22Rv1 (cell line): ENCODE results near the gene ANKRD23.

Experiments used
- H3K27ac ChIP-seq: fragments of 450-650 bp; 2 replicates; pipeline ENCODE4 v1.5.1; 2017
- ZFX ChIP-seq: fragments of 450-650 bp; IDR thresholded peaks from 2 replicates; pipeline ENCODE4 v1.6.1; 2017; ENCODE audit warnings: antibody characterized with exemption, borderline replicate concordance
- TF ChIP-seq, protein P1 (sequence below): fragments of 450-650 bp; IDR thresholded peaks from 2 replicates; pipeline ENCODE4 v1.5.1; 2017; ENCODE audit warnings: mild to moderate bottlenecking

Gene ANKRD23

DNA sequence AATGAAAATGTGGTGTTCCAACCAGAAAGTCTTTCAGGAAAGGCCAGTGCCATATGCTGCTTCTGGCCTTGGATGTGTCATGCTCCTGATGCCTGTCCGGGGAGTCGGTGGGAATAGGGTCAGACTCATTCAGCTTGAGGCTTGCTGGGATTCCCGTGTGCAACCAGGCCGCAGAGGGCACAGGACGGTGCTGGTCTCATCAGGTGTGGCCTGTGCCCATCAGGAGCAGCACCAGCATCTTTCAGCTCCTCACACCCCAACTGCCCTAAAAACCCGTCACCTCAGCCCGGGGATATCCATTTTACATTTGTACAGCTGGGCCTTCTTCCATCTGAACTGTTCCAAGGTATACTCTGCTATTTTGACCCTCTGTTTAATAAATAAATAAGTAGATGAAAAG lies 41.1 kb downstream of the ANKRD23 start:
- 0 out of 2 replicates have a peak overlapping the region, but pooled peaks have one; percentile 20 for H3K27ac ChIP-seq
- TF ChIP-seq ZFX, result no peak
- TF ChIP-seq, protein P1, sequence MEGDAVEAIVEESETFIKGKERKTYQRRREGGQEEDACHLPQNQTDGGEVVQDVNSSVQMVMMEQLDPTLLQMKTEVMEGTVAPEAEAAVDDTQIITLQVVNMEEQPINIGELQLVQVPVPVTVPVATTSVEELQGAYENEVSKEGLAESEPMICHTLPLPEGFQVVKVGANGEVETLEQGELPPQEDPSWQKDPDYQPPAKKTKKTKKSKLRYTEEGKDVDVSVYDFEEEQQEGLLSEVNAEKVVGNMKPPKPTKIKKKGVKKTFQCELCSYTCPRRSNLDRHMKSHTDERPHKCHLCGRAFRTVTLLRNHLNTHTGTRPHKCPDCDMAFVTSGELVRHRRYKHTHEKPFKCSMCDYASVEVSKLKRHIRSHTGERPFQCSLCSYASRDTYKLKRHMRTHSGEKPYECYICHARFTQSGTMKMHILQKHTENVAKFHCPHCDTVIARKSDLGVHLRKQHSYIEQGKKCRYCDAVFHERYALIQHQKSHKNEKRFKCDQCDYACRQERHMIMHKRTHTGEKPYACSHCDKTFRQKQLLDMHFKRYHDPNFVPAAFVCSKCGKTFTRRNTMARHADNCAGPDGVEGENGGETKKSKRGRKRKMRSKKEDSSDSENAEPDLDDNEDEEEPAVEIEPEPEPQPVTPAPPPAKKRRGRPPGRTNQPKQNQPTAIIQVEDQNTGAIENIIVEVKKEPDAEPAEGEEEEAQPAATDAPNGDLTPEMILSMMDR, result no peak

DNA sequence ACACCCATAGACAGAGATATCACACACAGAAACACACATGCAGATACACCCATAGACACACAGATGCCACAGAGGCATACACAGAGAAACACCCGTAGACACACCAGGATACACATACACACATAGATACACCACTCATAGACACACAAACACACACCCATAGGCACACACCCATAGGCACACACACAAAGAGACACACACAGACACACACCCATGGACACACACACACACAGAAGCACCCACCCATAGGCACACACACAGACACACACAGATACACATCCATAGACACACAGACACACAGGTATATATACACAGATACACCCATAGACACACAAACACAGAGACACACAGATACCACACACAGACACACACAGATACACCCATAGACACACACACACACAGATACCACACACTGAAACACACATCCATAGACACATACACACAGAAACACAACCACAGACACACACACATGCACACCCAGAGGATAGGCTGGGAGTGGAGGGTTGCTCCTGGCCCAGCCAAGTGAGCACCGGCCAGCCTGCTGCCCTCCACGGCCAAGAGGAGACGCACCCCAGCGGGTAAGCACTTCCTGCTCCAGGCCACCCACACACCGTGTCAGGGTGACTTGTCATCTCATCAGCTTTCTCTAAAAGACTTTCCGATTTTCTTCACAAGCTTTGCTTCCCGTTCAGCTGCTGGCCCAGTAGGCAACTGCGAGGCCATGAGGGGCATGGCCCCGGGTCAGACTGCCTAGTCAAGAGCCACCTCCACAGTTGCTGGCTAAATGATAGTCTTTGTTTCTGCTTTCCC lies 41.8 kb downstream of the ANKRD23 start:
- no peak for TF ChIP-seq ZFX
- TF ChIP-seq, protein P1, result no peak
- H3K27ac ChIP-seq, result 0 out of 2 replicates have a peak overlapping the region, but pooled peaks have one; percentile 20

- TF ChIP-seq, protein P1, result peak; percentile 91
- no peak for TF ChIP-seq ZFX
- no peak overlapping the region for H3K27ac ChIP-seq
These were observed 42.6 kb downstream of the ANKRD23 start for GRCh38 chr2:96801005-96801785.

DNA sequence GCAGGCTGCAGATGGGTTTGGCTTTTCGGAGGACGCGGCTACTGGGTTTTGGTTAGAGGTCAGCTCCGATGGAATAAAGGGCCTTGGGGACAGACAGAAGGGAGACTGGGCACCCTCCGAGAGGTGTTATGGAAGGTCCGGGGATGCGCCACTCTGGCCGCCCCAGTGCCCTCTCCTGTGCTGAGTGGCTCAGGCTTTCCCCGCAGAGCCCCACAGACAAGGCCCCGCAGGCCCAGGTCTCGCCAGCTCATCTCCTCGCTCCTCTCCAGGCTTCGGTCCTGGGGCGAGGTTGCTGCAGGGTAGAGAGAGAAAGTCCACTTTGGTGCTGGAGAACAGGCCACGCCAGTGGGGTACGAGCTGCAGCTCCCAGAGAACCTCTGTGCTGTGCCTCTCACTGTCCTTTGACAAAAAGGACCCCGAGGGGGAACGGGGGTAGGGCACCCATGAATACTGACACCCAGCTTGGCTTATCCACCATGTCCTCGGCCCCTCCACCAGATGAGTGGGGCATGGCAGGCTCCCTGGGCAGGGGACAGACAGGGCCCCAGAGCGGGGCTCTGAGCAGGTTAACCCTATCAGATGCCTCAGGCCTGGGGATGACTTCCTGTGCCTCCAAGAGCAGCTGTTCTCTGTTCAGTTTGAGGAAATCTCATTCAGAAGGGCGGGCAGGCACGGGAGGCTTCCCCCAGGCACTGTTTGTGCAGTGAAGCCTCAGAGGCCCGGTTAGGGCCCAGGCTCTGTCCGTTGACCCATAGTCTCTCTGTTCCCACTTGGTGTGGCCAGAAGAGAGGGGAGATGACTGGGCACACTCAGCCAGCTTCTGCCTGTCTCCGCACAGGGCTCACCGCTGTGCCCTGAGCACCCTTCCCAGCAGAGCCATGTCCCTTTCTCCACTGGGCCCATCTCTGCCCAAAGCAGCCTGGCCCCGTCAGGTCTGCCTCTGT lies 43.5 kb downstream of the ANKRD23 start:
- H3K27ac ChIP-seq, result no peak overlapping the region
- TF ChIP-seq, protein P1, result no peak
- no peak for TF ChIP-seq ZFX

GRCh38 chr2:96799623-96799935 lies 44.2 kb downstream of the ANKRD23 start:
- TF ChIP-seq ZFX, result no peak
- TF ChIP-seq, protein P1, result no peak
- H3K27ac ChIP-seq, result no peak overlapping the region

- no peak overlapping the region for H3K27ac ChIP-seq
- TF ChIP-seq, protein P1, result no peak
- no peak for TF ChIP-seq ZFX
These were observed 44.8 kb downstream of the ANKRD23 start for GRCh38 chr2:96798733-96799622.
